ENCODE measurements around the gene LRRC7. TPM values are rescaled to one million over a fixed set of nuclear protein-coding genes. Genes with fewer than 3 reads are reported as not detected.
A peak's percentile ranks its signal among the peaks of the same experiment; 100 is the strongest.

The LRRC7 gene
- total RNA-seq, 2 experiments from 2014 or later, result not detected

- Mint-ChIP-seq H3K27me3 (no peaks in the 10 kb centered on the region), H3K9me3 (ENCODE audit: low read depth) (no peaks in the 10 kb centered on the region), H3K27ac (no peak overlapping the region), H3K4me3 (no peak overlapping the region), H3K4me1 (peaks cover 2% of the 10 kb centered on the region), H3K36me3 (ENCODE audit: low read depth) (no peaks in the 10 kb centered on the region)
- POLR2A ChIA-PET, result no interaction called here
- no peak for ATAC-seq
- no peak for DNase-seq
- intact Hi-C loops (cut with DNase I, micrococcal nuclease), result no loop called here
- CTCF ChIA-PET, result no interaction called here
Observed at GRCh38 chr1:70071601-70072000, 503.9 kb downstream of the LRRC7 start.

GRCh38 chr1:70072231-70072751 lies 504.6 kb downstream of the LRRC7 start:
- H3K4me3 Mint-ChIP-seq, result no peak overlapping the region

GRCh38 chr1:70075761-70076160 lies 508.0 kb downstream of the LRRC7 start:
- Mint-ChIP-seq H3K36me3 (ENCODE audit: low read depth) (no peaks in the 10 kb centered on the region), H3K27me3 (no peaks in the 10 kb centered on the region), H3K27ac (no peak overlapping the region), H3K4me3 (no peak overlapping the region), H3K9me3 (ENCODE audit: low read depth) (no peaks in the 10 kb centered on the region), H3K4me1 (no peaks in the 10 kb centered on the region)
- CTCF ChIA-PET, result no interaction called here
- ATAC-seq, result no peak
- POLR2A ChIA-PET, result no interaction called here
- no peak for DNase-seq
- intact Hi-C loops (cut with DNase I, micrococcal nuclease), result no loop called here

More at GRCh38 chr1:70072231-70072751, 504.6 kb downstream of the LRRC7 start:
- no peaks in the 10 kb centered on the region for H3K27me3 Mint-ChIP-seq
- POLR2A ChIA-PET, result no interaction called here
- CTCF ChIA-PET, result no interaction called here
- ATAC-seq (peak; percentile 69), DNase-seq (no peak)
- intact Hi-C loops (cut with DNase I, micrococcal nuclease), result no loop called here
- H3K9me3 Mint-ChIP-seq (ENCODE audit: low read depth), result no peaks in the 10 kb centered on the region
- no peak overlapping the region for H3K27ac Mint-ChIP-seq
- no peaks in the 10 kb centered on the region for H3K4me1 Mint-ChIP-seq
- no peaks in the 10 kb centered on the region for H3K36me3 Mint-ChIP-seq (ENCODE audit: low read depth)

GRCh38 chr1:70077066-70077465 lies 509.3 kb downstream of the LRRC7 start:
- ATAC-seq (no peak), DNase-seq (no peak)
- H3K4me1 Mint-ChIP-seq, result no peaks in the 10 kb centered on the region
- ChIA-PET POLR2A (no interaction called here), CTCF (no interaction called here)
- H3K27ac Mint-ChIP-seq, result no peak overlapping the region
- no peaks in the 10 kb centered on the region for H3K27me3 Mint-ChIP-seq
- no peaks in the 10 kb centered on the region for H3K36me3 Mint-ChIP-seq (ENCODE audit: low read depth)
- H3K4me3 Mint-ChIP-seq, result no peak overlapping the region
- H3K9me3 Mint-ChIP-seq (ENCODE audit: low read depth), result no peaks in the 10 kb centered on the region
- intact Hi-C loops (cut with DNase I, micrococcal nuclease), result no loop called here

- Mint-ChIP-seq H3K27ac (no peak overlapping the region), H3K4me3 (no peak overlapping the region), H3K36me3 (ENCODE audit: low read depth) (no peaks in the 10 kb centered on the region), H3K4me1 (no peaks in the 10 kb centered on the region), H3K9me3 (ENCODE audit: low read depth) (peaks cover 4% of the 10 kb centered on the region), H3K27me3 (peaks cover 3% of the 10 kb centered on the region)
- CTCF ChIA-PET, result interaction anchor here (2.0 kb wide), 1 partner anchor 11 kb away, joined by 4 read pairs; no protein-coding TSS in a partner anchor
- POLR2A ChIA-PET, result no interaction called here
- DNase-seq (no peak), ATAC-seq (no peak)
- intact Hi-C loops (cut with DNase I, micrococcal nuclease), result no loop called here
Observed at GRCh38 chr1:70079546-70079945, 511.8 kb downstream of the LRRC7 start.

- CTCF ChIA-PET, result interaction anchor here (1.1 to 1.4 kb wide), 2 partner anchors 11 to 50 kb away, joined by 3 read pairs; no protein-coding TSS in a partner anchor
Observed at GRCh38 chr1:70083519-70083918, 515.8 kb downstream of the LRRC7 start.

GRCh38 chr1:70084314-70084915 lies 516.7 kb downstream of the LRRC7 start:
- ATAC-seq, result no peak
- Mint-ChIP-seq H3K4me1 (no peaks in the 10 kb centered on the region), H3K27me3 (peaks cover 7% of the 10 kb centered on the region), H3K27ac (no peak overlapping the region), H3K36me3 (ENCODE audit: low read depth) (no peaks in the 10 kb centered on the region), H3K4me3 (no peak overlapping the region), H3K9me3 (ENCODE audit: low read depth) (peaks cover 4% of the 10 kb centered on the region)
- ChIA-PET POLR2A (no interaction called here), CTCF (no interaction called here)
- intact Hi-C loops (cut with DNase I, micrococcal nuclease), result no loop called here
- DNase-seq, result no peak

More at GRCh38 chr1:70083519-70083918, 515.8 kb downstream of the LRRC7 start:
- POLR2A ChIA-PET, result no interaction called here
- intact Hi-C loops (cut with DNase I, micrococcal nuclease), result no loop called here
- no peak for ATAC-seq
- no peak for DNase-seq
- H3K27ac Mint-ChIP-seq, result no peak overlapping the region
- no peaks in the 10 kb centered on the region for H3K4me1 Mint-ChIP-seq
- peaks cover 4% of the 10 kb centered on the region for H3K9me3 Mint-ChIP-seq (ENCODE audit: low read depth)
- no peak overlapping the region for H3K4me3 Mint-ChIP-seq
- no peaks in the 10 kb centered on the region for H3K36me3 Mint-ChIP-seq (ENCODE audit: low read depth)
- H3K27me3 Mint-ChIP-seq, result peaks cover 5% of the 10 kb centered on the region

GRCh38 chr1:70085521-70085920 lies 517.8 kb downstream of the LRRC7 start:
- no peak for ATAC-seq
- peaks cover 4% of the 10 kb centered on the region for H3K9me3 Mint-ChIP-seq (ENCODE audit: low read depth)
- ChIA-PET CTCF (no interaction called here), POLR2A (no interaction called here)
- DNase-seq, result no peak
- intact Hi-C loops (cut with DNase I, micrococcal nuclease), result no loop called here
- no peak overlapping the region for H3K27ac Mint-ChIP-seq
- H3K4me3 Mint-ChIP-seq, result no peak overlapping the region
- H3K4me1 Mint-ChIP-seq, result no peaks in the 10 kb centered on the region
- peaks cover 7% of the 10 kb centered on the region for H3K27me3 Mint-ChIP-seq
- no peaks in the 10 kb centered on the region for H3K36me3 Mint-ChIP-seq (ENCODE audit: low read depth)

GRCh38 chr1:70086897-70087296 lies 519.2 kb downstream of the LRRC7 start:
- H3K27me3 Mint-ChIP-seq, result peaks cover 7% of the 10 kb centered on the region
- no peak overlapping the region for H3K4me3 Mint-ChIP-seq
- intact Hi-C loops (cut with DNase I, micrococcal nuclease), result no loop called here
- POLR2A ChIA-PET, result no interaction called here
- H3K36me3 Mint-ChIP-seq (ENCODE audit: low read depth), result no peaks in the 10 kb centered on the region
- DNase-seq (no peak), ATAC-seq (no peak)
- H3K9me3 Mint-ChIP-seq (ENCODE audit: low read depth), result peaks cover 4% of the 10 kb centered on the region
- H3K4me1 Mint-ChIP-seq, result no peaks in the 10 kb centered on the region
- CTCF ChIA-PET, result no interaction called here
- no peak overlapping the region for H3K27ac Mint-ChIP-seq

GRCh38 chr1:70090141-70090540 lies 522.4 kb downstream of the LRRC7 start:
- DNase-seq, result no peak
- Mint-ChIP-seq H3K4me1 (no peaks in the 10 kb centered on the region), H3K4me3 (no peak overlapping the region), H3K27ac (no peak overlapping the region), H3K36me3 (ENCODE audit: low read depth) (no peaks in the 10 kb centered on the region), H3K27me3 (peaks cover 8% of the 10 kb centered on the region), H3K9me3 (ENCODE audit: low read depth) (no peaks in the 10 kb centered on the region)
- ATAC-seq, result no peak
- ChIA-PET CTCF (interaction anchor here (0.6 to 1.0 kb wide), 3 partner anchors 14 to 1434 kb away, joined by 3 read pairs; no protein-coding TSS in a partner anchor), POLR2A (no interaction called here)
- intact Hi-C loops (cut with DNase I, micrococcal nuclease), result no loop called here

- H3K4me1 Mint-ChIP-seq, result no peaks in the 10 kb centered on the region
- H3K27me3 Mint-ChIP-seq, result peaks cover 8% of the 10 kb centered on the region
- no peaks in the 10 kb centered on the region for H3K36me3 Mint-ChIP-seq (ENCODE audit: low read depth)
- no peak for DNase-seq
- ChIA-PET CTCF (interaction anchor here (0.6 kb wide), 1 partner anchor 1434 kb away, joined by 3 read pairs; no protein-coding TSS in a partner anchor), POLR2A (no interaction called here)
- H3K27ac Mint-ChIP-seq, result no peak overlapping the region
- intact Hi-C loops (cut with DNase I, micrococcal nuclease), result no loop called here
- no peak for ATAC-seq
- no peak overlapping the region for H3K4me3 Mint-ChIP-seq
- H3K9me3 Mint-ChIP-seq (ENCODE audit: low read depth), result no peaks in the 10 kb centered on the region
Observed at GRCh38 chr1:70090875-70091274, 523.2 kb downstream of the LRRC7 start.

GRCh38 chr1:70091811-70092210 lies 524.1 kb downstream of the LRRC7 start:
- Mint-ChIP-seq H3K36me3 (ENCODE audit: low read depth) (no peaks in the 10 kb centered on the region), H3K4me3 (no peak overlapping the region), H3K27me3 (peaks cover 8% of the 10 kb centered on the region), H3K9me3 (ENCODE audit: low read depth) (no peaks in the 10 kb centered on the region), H3K4me1 (no peaks in the 10 kb centered on the region), H3K27ac (no peak overlapping the region)
- intact Hi-C loops (cut with DNase I, micrococcal nuclease), result no loop called here
- ChIA-PET POLR2A (no interaction called here), CTCF (no interaction called here)
- no peak for ATAC-seq
- no peak for DNase-seq

Data from activated CD4-positive, alpha-beta T cell treated with anti-CD3 and anti-CD28 coated beads for 36 hours (primary cell).